Measurements from ENCODE around the gene CIDEB. TPM values are rescaled to one million over a fixed set of nuclear protein-coding genes. Genes with fewer than 3 reads are reported as not detected.
A peak's percentile ranks its signal among the peaks of the same experiment; 100 is the strongest.

Gene CIDEB
- total and polyA plus RNA-seq, 2 of the 13 experiments (the other 11 are each of a cell fraction or from before 2014, with no cell fraction given), result 35.8 to 110 TPM

GRCh38 chr14:24315807-24316596 is 8.2 kb upstream of the CIDEB start (continued):
- no peak; the same call in 1 of the 2 replicates for TF ChIP-seq TBX3 (IDR thresholded peaks at IDR 0.05; ENCODE audit: borderline replicate concordance)
- peak; percentile 89 for TF ChIP-seq SALL2 (CRISPR knock-in tag; IDR thresholded peaks at IDR 0.05)
- no peak for TF ChIP-seq ZNF841 (CRISPR knock-in tag; IDR thresholded peaks at IDR 0.05; ENCODE audit: borderline replicate concordance)
- TF ChIP-seq ZBTB25 (CRISPR knock-in tag; IDR thresholded peaks at IDR 0.05), result peak; percentile 51
- TF ChIP-seq TOPORS (CRISPR knock-in tag; IDR thresholded peaks at IDR 0.05), result peak; percentile 99
- TF ChIP-seq HHEX (CRISPR knock-in tag; IDR thresholded peaks at IDR 0.05), result 0 out of 2 replicates have a peak, but pooled peaks have one; percentile 8
- TF ChIP-seq MATR3 (CRISPR knock-in tag; IDR thresholded peaks at IDR 0.05), result no peak
- TF ChIP-seq ZNF788 (CRISPR knock-in tag; IDR thresholded peaks at IDR 0.05; ENCODE audit: borderline replicate concordance), result peak; percentile 95
- TF ChIP-seq HMGA1 (CRISPR knock-in tag; conservative IDR thresholded peaks at IDR 0.05), result no peak
- TF ChIP-seq ZNF292 (CRISPR knock-in tag; IDR thresholded peaks at IDR 0.05; ENCODE audit: borderline replicate concordance, low read depth), result no peak; the same call in none of the 2 replicates
- TF ChIP-seq YEATS4 (CRISPR knock-in tag; IDR thresholded peaks at IDR 0.05; ENCODE audit: borderline replicate concordance), result peak; percentile 96
- TF ChIP-seq RBM39 (IDR thresholded peaks at IDR 0.05; ENCODE audit: low read depth, low read length, poor library complexity, severe bottlenecking), result peak; percentile 94
- TF ChIP-seq ZNF609 (CRISPR knock-in tag; IDR thresholded peaks at IDR 0.05; ENCODE audit: borderline replicate concordance), result peak; percentile 81
- TF ChIP-seq ZNF468 (CRISPR knock-in tag; IDR thresholded peaks at IDR 0.05), result peak; percentile 88; the same call in 1 of the 2 replicates
- TF ChIP-seq ZFYVE20 (CRISPR knock-in tag; IDR thresholded peaks at IDR 0.05; ENCODE audit: borderline replicate concordance, low read depth), result peak; percentile 92
- no peak for TF ChIP-seq ZNF569 (CRISPR knock-in tag; IDR thresholded peaks at IDR 0.05; ENCODE audit: borderline replicate concordance)
- no peak for TF ChIP-seq ZNF33A (CRISPR knock-in tag; IDR thresholded peaks at IDR 0.05; ENCODE audit: borderline replicate concordance)
- 0 out of 2 replicates have a peak, but pooled peaks have one; percentile 88 for TF ChIP-seq RARG (CRISPR knock-in tag; IDR thresholded peaks at IDR 0.05; ENCODE audit: low read depth)
- TF ChIP-seq, protein P1, sequence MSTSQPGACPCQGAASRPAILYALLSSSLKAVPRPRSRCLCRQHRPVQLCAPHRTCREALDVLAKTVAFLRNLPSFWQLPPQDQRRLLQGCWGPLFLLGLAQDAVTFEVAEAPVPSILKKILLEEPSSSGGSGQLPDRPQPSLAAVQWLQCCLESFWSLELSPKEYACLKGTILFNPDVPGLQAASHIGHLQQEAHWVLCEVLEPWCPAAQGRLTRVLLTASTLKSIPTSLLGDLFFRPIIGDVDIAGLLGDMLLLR (CRISPR knock-in tag; IDR thresholded peaks at IDR 0.05), result peak; percentile 97
- 0 out of 2 replicates have a peak, but pooled peaks have one; percentile 77 for TF ChIP-seq ZNF383 (CRISPR knock-in tag; IDR thresholded peaks at IDR 0.05; ENCODE audit: borderline replicate concordance)
- peak; percentile 86; the same call in 1 of the 2 replicates for TF ChIP-seq ZNF350 (CRISPR knock-in tag; IDR thresholded peaks at IDR 0.05; ENCODE audit: borderline replicate concordance, low read depth)
- TF ChIP-seq JUN (CRISPR knock-in tag; IDR thresholded peaks at IDR 0.05), result peak; percentile 94
- TF ChIP-seq HNRNPH1 (optimal IDR thresholded peaks at IDR 0.05; ENCODE audit: low read depth, low read length), result no peak

Data from HepG2 (cell line).